Parathyroid adenoma (tissue), 2 donors: Measurements from ENCODE around the gene RAX2.

Source experiments
- H2AFZ ChIP-seq: fragments of 300-600 bp; sonication (generic); one replicate; pipeline ENCODE4 v1.7.0; 2017; ENCODE audit warnings: antibody characterized with exemption, mild to moderate bottlenecking
- H3K27ac ChIP-seq: fragments of 300-600 bp; sonication (generic); one replicate; pipeline ENCODE4 v1.7.0; 2017
- H3K27me3 ChIP-seq: fragments of 300-600 bp; sonication (generic); one replicate; pipeline ENCODE4 v1.7.0; 2017; ENCODE audit warnings: low read length; ENCODE audit not compliant: control insufficient read depth, insufficient read depth
- H3K36me3 ChIP-seq: fragments of 300-600 bp; sonication (generic); one replicate; pipeline ENCODE4 v1.7.0; 2017; ENCODE audit warnings: low read length; ENCODE audit not compliant: control insufficient read depth, insufficient read depth
- H3K4me1 ChIP-seq: fragments of 300-600 bp; sonication (generic); one replicate; pipeline ENCODE4 v1.7.0; 2017; ENCODE audit warnings: control low read depth
- H3K4me2 ChIP-seq: fragments of 300-600 bp; sonication (generic); one replicate; pipeline ENCODE4 v1.7.0; 2017; ENCODE audit warnings: low read length
- H3K4me3 ChIP-seq: fragments of 300-600 bp; sonication (generic); one replicate; pipeline ENCODE4 v1.7.0; 2017; ENCODE audit warnings: low read depth, low read length
- H3K79me2 ChIP-seq: fragments of 300-600 bp; sonication (generic); one replicate; pipeline ENCODE4 v1.7.0; 2017; ENCODE audit warnings: control low read depth
- H3K9ac ChIP-seq: fragments of 300-600 bp; sonication (generic); one replicate; pipeline ENCODE4 v1.7.0; 2017; ENCODE audit warnings: mild to moderate bottlenecking
- H3K9me3 ChIP-seq: fragments of 300-600 bp; sonication (generic); one replicate; pipeline ENCODE4 v1.7.0; 2017; ENCODE audit warnings: low read length; ENCODE audit not compliant: control insufficient read depth
- CTCF ChIP-seq: fragments of 300-600 bp; sonication (generic); IDR thresholded peaks from one replicate; pipeline ENCODE4 v1.7.0; 2017; ENCODE audit warnings: antibody characterized with exemption, mild to moderate bottlenecking
- donor health status: primary hyperparathyroidism.

The RAX2 gene

GRCh38 chr19:3732108-3732507, 39.9 kb downstream of the RAX2 start:
- Histone ChIP-seq H3K9ac (no peak overlapping the region), H3K36me3 (no peaks in the 10 kb centered on the region), H3K4me3 (no peak overlapping the region), H3K4me1 (no peaks in the 10 kb centered on the region), H3K27me3 (no peaks in the 10 kb centered on the region), H2AFZ (no peak overlapping the region), H3K79me2 (no peaks in the 10 kb centered on the region), H3K4me2 (no peak overlapping the region), H3K27ac (no peak overlapping the region), H3K9me3 (no peaks in the 10 kb centered on the region)
- TF ChIP-seq CTCF = no peak

- Histone ChIP-seq H3K27ac (no peak overlapping the region), H3K9me3 (no peaks in the 10 kb centered on the region), H3K36me3 (no peaks in the 10 kb centered on the region), H3K4me2 (no peak overlapping the region), H3K27me3 (no peaks in the 10 kb centered on the region), H2AFZ (no peak overlapping the region), H3K9ac (no peak overlapping the region), H3K4me1 (peaks cover 3% of the 10 kb centered on the region), H3K79me2 (no peaks in the 10 kb centered on the region), H3K4me3 (no peak overlapping the region)
- no peak for TF ChIP-seq CTCF
These were observed 41.5 kb downstream of the RAX2 start for GRCh38 chr19:3730457-3730958.

GRCh38 chr19:3725640-3726310, 46.3 kb downstream of the RAX2 start:
- no peak overlapping the region for H3K9ac ChIP-seq

DNA sequence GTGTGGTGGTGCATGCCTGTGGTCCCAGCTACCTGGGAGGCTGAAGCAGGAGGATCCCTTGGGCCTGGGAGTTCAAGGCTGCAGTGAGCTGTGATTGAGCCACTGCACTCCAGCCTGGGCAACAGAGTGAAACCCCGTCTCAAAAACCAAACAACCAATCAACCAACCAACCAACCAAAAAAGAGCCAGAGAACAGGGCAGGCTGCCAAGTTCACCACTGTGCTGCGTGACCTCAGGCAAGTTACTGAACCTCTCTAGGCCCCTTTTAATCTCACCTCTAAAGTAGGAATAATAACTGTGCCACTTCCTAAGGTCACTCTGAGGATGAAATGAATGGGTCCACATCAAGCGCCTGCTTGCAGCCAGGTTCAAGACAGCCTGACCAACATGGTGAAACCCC, 46.9 kb downstream of the RAX2 start:
- Histone ChIP-seq H2AFZ (no peak overlapping the region), H3K9me3 (no peaks in the 10 kb centered on the region), H3K9ac (no peak overlapping the region), H3K27me3 (no peaks in the 10 kb centered on the region), H3K27ac (no peak overlapping the region), H3K4me2 (no peak overlapping the region), H3K4me1 (peaks cover 7% of the 10 kb centered on the region), H3K79me2 (no peaks in the 10 kb centered on the region), H3K4me3 (no peak overlapping the region), H3K36me3 (no peaks in the 10 kb centered on the region)
- TF ChIP-seq CTCF = no peak

More at GRCh38 chr19:3725640-3726310, 46.3 kb downstream of the RAX2 start:
- Histone ChIP-seq H3K4me2 (peak overlapping the region; percentile 59), H3K36me3 (no peaks in the 10 kb centered on the region), H2AFZ (peak overlapping the region; percentile 19), H3K4me3 (peak overlapping the region; percentile 40), H3K27ac (peak overlapping the region; percentile 50), H3K27me3 (no peaks in the 10 kb centered on the region), H3K9me3 (no peaks in the 10 kb centered on the region), H3K79me2 (no peaks in the 10 kb centered on the region), H3K4me1 (peaks cover 7% of the 10 kb centered on the region)
- no peak for TF ChIP-seq CTCF

DNA sequence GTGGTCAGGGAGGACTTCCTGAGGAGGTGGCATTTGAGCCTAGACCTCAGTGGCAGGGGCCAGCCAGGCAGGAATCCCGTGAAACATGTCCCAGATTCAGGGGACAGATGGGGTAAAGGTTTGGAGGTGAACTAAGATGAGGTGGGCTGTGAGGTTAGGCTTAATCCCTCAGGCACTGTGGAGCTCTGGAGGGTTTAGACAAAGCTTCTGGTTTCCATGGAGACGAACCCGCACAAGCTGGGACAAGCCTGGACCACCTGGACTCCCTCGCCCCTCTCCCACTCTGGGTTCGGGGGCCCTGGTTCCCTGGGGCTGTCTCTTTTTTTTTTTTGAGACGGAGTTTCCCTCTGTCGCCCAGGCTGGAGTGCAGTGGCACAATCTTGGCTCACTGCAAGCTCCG, 48.1 kb downstream of the RAX2 start:
- H3K4me3 ChIP-seq = no peak overlapping the region
- no peaks in the 10 kb centered on the region for H3K36me3 ChIP-seq
- H2AFZ ChIP-seq = no peak overlapping the region
- TF ChIP-seq CTCF = no peak
- H3K9me3 ChIP-seq = no peaks in the 10 kb centered on the region
- no peak overlapping the region for H3K9ac ChIP-seq
- H3K4me1 ChIP-seq = peaks cover 7% of the 10 kb centered on the region
- H3K4me2 ChIP-seq = no peak overlapping the region
- no peak overlapping the region for H3K27ac ChIP-seq
- H3K27me3 ChIP-seq = no peaks in the 10 kb centered on the region
- no peaks in the 10 kb centered on the region for H3K79me2 ChIP-seq
